ENCODE data around the gene INSM2. TPM values are rescaled to one million over a fixed set of nuclear protein-coding genes. Genes with fewer than 3 reads are reported as not detected.

The INSM2 gene
- polyA plus RNA-seq, 1 donor (not counting 4 experiments of a cell fraction or from before 2014, with no cell fraction given): not detected

GRCh38 chr14:35495278-35495677 lies 38.7 kb upstream of the INSM2 start:
- H3K9ac ChIP-seq (ENCODE audit: control insufficient read depth, extremely low read depth, insufficient read depth, low read length): no peak overlapping the region
- FAIRE-seq: no peak

GRCh38 chr14:35499180-35499579 lies 34.8 kb upstream of the INSM2 start:
- no peak overlapping the region for H3K4me2 ChIP-seq (ENCODE audit: control insufficient read depth, extremely low read depth, insufficient read depth, low read depth, low read length)
- H3K27me3 ChIP-seq (ENCODE audit: control insufficient read depth, extremely low read depth, insufficient read depth, low read length): peaks cover 3% of the 10 kb centered on the region
- H2AFZ ChIP-seq (ENCODE audit: control insufficient read depth, low read length): no peak overlapping the region
- no peaks in the 10 kb centered on the region for H3K4me1 ChIP-seq (ENCODE audit: control insufficient read depth, extremely low read depth, insufficient read depth, low read length)
- no peak overlapping the region for H3K9ac ChIP-seq (ENCODE audit: control insufficient read depth, extremely low read depth, insufficient read depth, low read length)
- no peaks in the 10 kb centered on the region for H3K9me1 ChIP-seq (ENCODE audit: control insufficient read depth, extremely low read depth, insufficient read depth, low read length)
- DNase-seq (ENCODE audit: low read depth, low spot score) (no peak), FAIRE-seq (no peak)
- no peaks in the 10 kb centered on the region for H4K20me1 ChIP-seq (ENCODE audit: control insufficient read depth, extremely low read depth, insufficient read depth, low read length)
- H3K36me3 ChIP-seq (ENCODE audit: control insufficient read depth in 2 of 2, extremely low read depth in 1 of 2, insufficient read depth in 2 of 2, low read length in 2 of 2): no peaks in the 10 kb centered on the region
- H3K79me2 ChIP-seq (ENCODE audit: control insufficient read depth, insufficient read depth, low read length): no peaks in the 10 kb centered on the region
- H3K9me3 ChIP-seq (ENCODE audit: control insufficient read depth, low read depth, low read length): no peaks in the 10 kb centered on the region
- dilution Hi-C loops (cut with MboI; ENCODE audit: extremely low pct_ligation_motif_present, low sequenced_read_pairs): no loop called here
- H3K4me3 ChIP-seq (ENCODE audit: control insufficient read depth in 2 of 3, extremely low read depth in 1 of 3, insufficient read depth in 2 of 3, low read depth in 1 of 3, low read length in 3 of 3): no peak overlapping the region
- no peak overlapping the region for H3K27ac ChIP-seq (ENCODE audit: control insufficient read depth, insufficient read depth, low read length)
- TF ChIP-seq CTCF (optimal IDR thresholded peaks at IDR 0.05 in 1 of 3, IDR thresholded peaks at IDR 0.05 in 1 of 3, conservative IDR thresholded peaks at IDR 0.05 in 1 of 3; ENCODE audit: extremely low read depth in 1 of 3, insufficient read depth in 2 of 3, low read length in 3 of 3) (no peak), EZH2 (IDR thresholded peaks at IDR 0.05; ENCODE audit: low read length) (no peak)

More at GRCh38 chr14:35495278-35495677, 38.7 kb upstream of the INSM2 start:
- no peaks in the 10 kb centered on the region for H3K79me2 ChIP-seq (ENCODE audit: control insufficient read depth, insufficient read depth, low read length)
- no peaks in the 10 kb centered on the region for H4K20me1 ChIP-seq (ENCODE audit: control insufficient read depth, extremely low read depth, insufficient read depth, low read length)
- no peaks in the 10 kb centered on the region for H3K27me3 ChIP-seq (ENCODE audit: control insufficient read depth, extremely low read depth, insufficient read depth, low read length)
- H3K9me1 ChIP-seq (ENCODE audit: control insufficient read depth, extremely low read depth, insufficient read depth, low read length): no peaks in the 10 kb centered on the region
- no peak for DNase-seq (ENCODE audit: low read depth, low spot score)
- H2AFZ ChIP-seq (ENCODE audit: control insufficient read depth, low read length): no peak overlapping the region
- TF ChIP-seq EZH2 (IDR thresholded peaks at IDR 0.05; ENCODE audit: low read length) (no peak), CTCF (optimal IDR thresholded peaks at IDR 0.05 in 1 of 3, IDR thresholded peaks at IDR 0.05 in 1 of 3, conservative IDR thresholded peaks at IDR 0.05 in 1 of 3; ENCODE audit: extremely low read depth in 1 of 3, insufficient read depth in 2 of 3, low read length in 3 of 3) (no peak)
- H3K36me3 ChIP-seq (ENCODE audit: control insufficient read depth in 2 of 2, extremely low read depth in 1 of 2, insufficient read depth in 2 of 2, low read length in 2 of 2): no peaks in the 10 kb centered on the region
- no peaks in the 10 kb centered on the region for H3K9me3 ChIP-seq (ENCODE audit: control insufficient read depth, low read depth, low read length)
- H3K4me1 ChIP-seq (ENCODE audit: control insufficient read depth, extremely low read depth, insufficient read depth, low read length): no peaks in the 10 kb centered on the region
- H3K27ac ChIP-seq (ENCODE audit: control insufficient read depth, insufficient read depth, low read length): no peak overlapping the region
- dilution Hi-C loops (cut with MboI; ENCODE audit: extremely low pct_ligation_motif_present, low sequenced_read_pairs): no loop called here
- no peak overlapping the region for H3K4me3 ChIP-seq (ENCODE audit: control insufficient read depth in 2 of 3, extremely low read depth in 1 of 3, insufficient read depth in 2 of 3, low read depth in 1 of 3, low read length in 3 of 3)
- no peak overlapping the region for H3K4me2 ChIP-seq (ENCODE audit: control insufficient read depth, extremely low read depth, insufficient read depth, low read depth, low read length)

Data from keratinocyte (primary cell).